GM21360 (cell line): ENCODE data around the gene LCE6A.
A peak's percentile ranks its signal among the peaks of the same experiment; 100 is the strongest.

Experiments
- ATAC-seq: cut with Tn5 transposase; IDR thresholded peaks from one replicate; pipeline ENCODE4 v1.9.1; 2021; ENCODE audit warnings: mild to moderate bottlenecking, moderate library complexity; ENCODE audit not compliant: unreplicated experiment

LCE6A gene

GRCh38 chr1:152873495-152873894, 30.8 kb downstream of the LCE6A start:
- no peak for ATAC-seq

- ATAC-seq: no peak
These were observed 34.2 kb downstream of the LCE6A start for GRCh38 chr1:152876827-152877226.

GRCh38 chr1:152878042-152878441, 35.4 kb downstream of the LCE6A start, which contains the start of gene SMCP:
Gene SMCP (plus strand): TSS chr1:152878322. CDS start chr1:152884423, 6,101 bp downstream.
- ATAC-seq: no peak

GRCh38 chr1:152879559-152880198, 37.0 kb downstream of the LCE6A start:
- ATAC-seq: no peak

GRCh38 chr1:152880316-152880715, 37.7 kb downstream of the LCE6A start:
- ATAC-seq: no peak

GRCh38 chr1:152880907-152881306, 38.3 kb downstream of the LCE6A start:
- peak; percentile 81 for ATAC-seq

- ATAC-seq: no peak
These were observed 41.4 kb downstream of the LCE6A start for GRCh38 chr1:152884085-152884484.

GRCh38 chr1:152884506-152884905, 41.9 kb downstream of the LCE6A start:
- no peak for ATAC-seq

- ATAC-seq: no peak
These were observed 42.4 kb downstream of the LCE6A start for GRCh38 chr1:152884966-152885624.

GRCh38 chr1:152886085-152886484, 43.4 kb downstream of the LCE6A start:
- ATAC-seq: no peak

GRCh38 chr1:152886758-152887409, 44.2 kb downstream of the LCE6A start:
- no peak for ATAC-seq

- ATAC-seq: no peak
These were observed 45.5 kb downstream of the LCE6A start for GRCh38 chr1:152888126-152888525.
